CD4-positive, alpha-beta T cell treated with Interferon gamma for 1 hour (primary cell): ENCODE results near the gene VPS37D.
"Not testable (repeated sequence)": the region's sequence is repeated elsewhere in the genome, so short reads cannot be mapped to it uniquely, and the experiment has no call there.

Source experiments
- DNase-seq: peaks from one replicate; pipeline ENCODE4 v3.0.0-alpha.2; 2020

The VPS37D gene

GRCh38 chr7:73706126-73707044 is 38.8 kb downstream of the VPS37D start:
- DNase-seq, result no peak

DNA sequence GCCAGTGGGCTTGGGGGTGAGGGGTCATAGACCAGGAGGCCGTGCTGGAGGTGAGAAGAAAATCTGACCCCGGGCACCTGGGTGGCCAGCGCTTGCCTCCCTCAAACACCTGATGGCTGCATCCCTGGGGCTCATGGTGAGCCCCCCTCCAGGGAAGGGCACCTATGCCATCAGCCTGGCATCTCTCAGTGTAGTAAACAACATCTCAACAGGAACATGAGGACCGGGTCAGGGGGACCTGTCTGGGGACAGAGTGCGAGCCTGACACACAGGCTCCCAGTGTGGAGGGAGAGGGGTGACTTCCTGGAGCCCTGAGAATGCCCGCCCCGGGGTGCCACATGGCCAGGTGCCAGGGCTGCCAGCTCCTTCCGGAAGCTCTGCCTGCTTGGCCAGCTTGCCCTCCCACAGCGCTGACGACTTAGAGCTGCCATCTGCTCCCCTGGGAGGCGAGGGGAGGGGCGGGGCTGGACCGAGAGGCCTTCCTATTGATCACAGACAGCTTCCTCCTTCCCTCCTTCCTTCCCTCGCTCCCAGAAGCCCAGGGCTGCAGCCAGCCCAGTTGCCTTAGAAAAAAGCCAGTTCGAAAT is 39.5 kb downstream of the VPS37D start:
- peak; percentile 24 for DNase-seq

- DNase-seq, result no peak
Measured at GRCh38 chr7:73708961-73709549, 41.4 kb downstream of the VPS37D start.

DNA sequence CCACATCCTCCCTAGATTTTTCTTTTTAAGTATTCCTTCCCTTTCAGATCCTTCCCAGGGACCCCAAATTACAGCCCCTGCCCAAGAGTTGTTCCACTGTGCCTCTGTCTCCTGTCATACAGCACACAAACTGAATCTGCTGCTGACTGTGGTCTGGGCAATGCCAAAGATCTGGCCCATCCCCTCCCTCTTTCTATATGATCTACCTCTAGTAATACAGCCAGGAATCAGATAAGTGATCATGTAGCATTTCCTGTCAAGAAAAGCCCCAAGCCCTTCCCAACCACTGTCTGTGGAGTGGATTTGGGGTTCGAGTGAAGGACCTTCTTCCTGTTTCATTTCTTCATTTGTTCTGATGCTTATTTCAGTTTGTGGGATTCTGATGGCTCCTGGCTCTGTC is 45.1 kb downstream of the VPS37D start:
- DNase-seq, result no peak

GRCh38 chr7:73713319-73713718 is 45.7 kb downstream of the VPS37D start:
- not testable (repeated sequence) for DNase-seq

GRCh38 chr7:73715648-73716317 is 48.2 kb downstream of the VPS37D start:
- DNase-seq, result no peak

DNA sequence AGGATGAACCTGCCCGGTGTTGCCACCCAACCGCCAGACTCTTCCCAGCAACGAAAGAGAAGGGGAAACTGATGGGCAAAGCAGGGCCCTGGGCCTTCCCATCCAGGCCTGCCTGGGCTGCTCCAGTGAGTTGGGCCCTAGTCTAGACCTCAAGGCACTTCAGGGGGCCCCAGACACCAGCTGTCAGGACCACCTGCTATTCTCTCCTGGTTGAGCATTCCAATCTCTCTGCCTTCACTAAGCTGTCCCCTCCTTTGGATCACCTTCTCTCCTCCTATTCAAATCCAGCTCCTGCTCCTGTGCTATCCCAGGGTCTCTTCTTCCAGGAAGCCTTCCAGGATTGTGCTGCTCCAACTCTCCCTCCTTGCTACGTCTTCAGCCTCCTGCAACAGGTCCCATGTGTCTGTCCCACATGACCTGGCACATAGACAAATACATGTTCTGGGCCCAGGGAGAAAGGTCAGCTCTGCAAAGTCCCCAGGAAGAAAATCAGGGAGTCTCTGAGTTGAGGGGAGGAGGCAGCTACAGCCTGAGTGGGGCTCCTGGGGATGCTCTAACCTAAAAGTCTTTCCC is 48.8 kb downstream of the VPS37D start:
- DNase-seq, result no peak

DNA sequence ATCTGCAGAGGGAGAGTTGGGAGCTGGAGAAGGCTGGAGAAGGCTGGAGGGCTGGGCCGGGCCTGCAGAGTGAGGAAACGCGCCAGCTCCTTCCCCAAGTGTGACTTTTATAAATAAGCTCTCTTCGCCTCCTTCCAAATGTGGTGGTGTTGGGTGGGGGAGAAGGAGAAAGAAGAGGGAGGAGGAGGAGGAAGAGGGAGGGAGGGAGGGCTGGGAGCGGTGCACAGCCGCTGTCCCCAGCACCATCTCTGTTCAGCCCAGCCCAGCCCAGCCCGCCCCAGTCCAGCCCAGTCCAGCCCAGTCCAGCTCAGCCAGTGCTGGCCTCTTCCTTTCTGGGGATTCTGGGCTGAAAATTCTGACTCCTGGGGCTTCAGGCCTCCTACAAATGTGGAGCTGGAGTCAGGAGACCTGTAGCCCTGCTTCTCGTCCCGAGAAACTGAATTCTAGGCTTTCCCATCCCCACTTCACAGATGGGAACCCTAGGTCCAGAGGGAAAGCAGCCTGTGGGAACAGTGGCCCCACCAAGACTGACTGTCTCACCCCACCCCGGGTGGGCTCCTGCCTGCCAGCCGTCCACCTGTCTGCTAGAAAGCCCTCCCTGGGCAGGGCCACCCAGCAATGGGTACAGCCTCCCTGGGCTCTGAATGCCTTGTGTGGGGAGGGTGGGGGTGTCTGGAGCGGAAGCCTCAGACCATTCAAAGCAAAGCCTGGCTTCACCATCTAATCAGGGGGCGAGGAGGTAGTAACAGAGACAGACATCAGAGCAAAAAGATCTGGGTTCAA is 49.6 kb downstream of the VPS37D start:
- DNase-seq, result no peak

DNA sequence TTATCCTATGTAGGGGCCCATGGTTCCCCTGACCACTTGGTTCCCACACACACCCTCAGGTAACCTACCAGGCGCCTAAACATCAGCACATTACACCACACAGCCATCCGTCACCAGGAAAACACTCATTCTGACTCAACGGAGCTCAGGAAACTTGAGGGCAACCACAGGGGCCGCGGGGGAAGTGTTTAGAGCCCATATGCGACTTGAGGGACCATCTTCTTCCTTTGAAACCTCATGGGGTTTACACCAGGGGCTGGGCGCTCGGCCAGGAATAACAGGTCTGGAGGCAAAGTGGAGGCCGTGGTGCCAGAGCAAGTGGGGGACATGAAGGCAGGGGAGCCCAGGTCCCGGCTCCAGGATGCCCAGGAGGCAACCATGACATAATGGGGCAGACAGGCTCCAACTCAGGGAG is 50.4 kb downstream of the VPS37D start:
- peak; percentile 62 for DNase-seq

- no peak for DNase-seq
Measured at GRCh38 chr7:73718438-73718881, 50.8 kb downstream of the VPS37D start.

DNA sequence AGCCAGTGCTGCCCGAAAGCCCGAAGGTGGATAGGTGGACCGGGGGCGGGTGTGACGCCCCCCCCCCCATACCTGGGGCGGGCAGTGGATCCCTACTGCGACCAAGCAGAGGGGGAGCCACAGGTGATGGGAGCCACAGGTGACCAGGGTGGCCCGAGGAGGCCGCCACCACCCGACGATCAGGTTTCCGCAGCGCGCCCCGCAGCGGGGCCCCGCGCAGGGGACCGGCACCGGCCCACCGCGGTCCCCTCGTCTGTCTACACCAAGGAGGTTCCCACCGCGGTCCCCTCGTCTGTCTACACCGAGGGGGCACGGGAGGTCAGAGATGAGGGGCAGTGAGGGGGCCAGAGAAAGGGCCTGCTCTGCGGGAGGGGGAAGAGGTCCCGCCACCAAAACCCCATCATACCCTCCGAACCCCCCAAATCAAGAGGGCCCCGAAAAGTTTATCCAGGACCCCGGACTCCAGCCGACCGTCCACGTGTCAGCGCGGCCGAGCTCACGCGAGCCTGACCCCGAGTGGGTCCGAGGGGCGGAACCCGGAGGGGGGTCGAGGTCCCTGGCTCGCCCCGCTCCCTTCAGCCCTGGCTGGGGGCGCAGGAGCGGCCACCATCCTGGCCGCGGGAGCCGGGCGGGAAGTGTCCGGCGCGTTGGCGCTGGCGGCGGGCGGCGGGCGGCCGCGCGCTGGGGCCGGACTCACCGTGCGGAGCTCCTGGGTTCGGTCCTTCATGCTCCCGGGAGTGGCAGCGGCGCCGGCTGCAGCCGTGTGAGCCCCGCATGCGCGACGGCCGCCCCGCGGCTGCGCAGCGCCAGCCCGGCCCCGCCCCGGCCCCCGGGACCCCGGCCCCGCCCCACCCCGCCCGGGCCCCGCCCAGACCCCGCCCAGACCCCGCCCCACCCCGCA is 51.5 kb downstream of the VPS37D start, which contains the start of gene STX1A:
TSS of gene STX1A (minus strand) at position 765 of the 901 bp plus-strand sequence. CDS start at position 727, 38 bp downstream.
- DNase-seq, result peak; percentile 68

- no peak for DNase-seq
Measured at GRCh38 chr7:73719806-73720169, 52.2 kb downstream of the VPS37D start.

DNA sequence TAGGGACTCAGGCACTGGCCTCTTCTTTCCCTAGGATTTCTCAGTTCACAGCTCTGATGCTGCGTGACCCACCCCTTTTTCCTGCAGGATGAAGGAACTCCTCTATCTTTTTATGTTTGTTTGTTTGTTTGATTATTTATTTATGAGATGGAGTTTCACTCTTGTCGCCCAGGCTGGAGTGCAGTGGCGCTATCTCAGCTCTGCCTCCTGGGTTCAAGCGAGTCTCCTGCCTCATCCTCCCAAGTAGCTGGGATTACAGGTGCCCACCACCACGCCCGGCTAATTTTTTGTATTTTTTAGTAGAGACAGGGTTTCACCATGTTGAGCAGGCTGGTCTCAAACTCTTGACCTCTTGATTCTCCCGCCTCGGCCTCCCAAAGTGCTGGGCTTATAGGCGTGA is 52.8 kb downstream of the VPS37D start:
- not testable (repeated sequence) for DNase-seq

DNA sequence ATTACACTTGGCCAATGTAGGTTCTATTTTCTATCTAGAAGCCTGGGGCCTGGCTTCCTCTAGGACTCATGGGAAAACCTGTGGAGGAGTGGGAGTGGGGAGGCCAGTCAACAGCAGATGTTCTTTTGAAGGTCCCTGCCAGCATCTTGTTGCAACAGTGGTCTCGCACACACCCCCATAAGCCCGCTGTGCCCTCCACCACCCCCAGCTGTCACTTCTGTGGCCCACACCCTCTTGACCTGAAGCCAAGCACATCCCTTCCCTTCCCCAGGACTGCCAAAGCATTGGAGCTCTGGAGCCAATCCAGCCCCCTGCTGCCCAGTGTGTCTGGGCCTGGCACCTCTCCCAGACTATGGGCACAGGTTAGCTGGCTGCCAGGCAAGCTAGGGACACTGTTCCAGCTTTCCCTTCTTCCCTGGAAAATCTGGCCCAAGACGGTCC is 53.8 kb downstream of the VPS37D start:
- DNase-seq, result no peak
